GM23248 (cell line): ENCODE data around the gene HMGXB3.
"Not testable (repeated sequence)": the region's sequence is repeated elsewhere in the genome, so short reads cannot be mapped to it uniquely, and the experiment has no call there.

Source experiments
- EZH2 ChIP-seq: fragments of 200-600 bp; sonication (generic); IDR thresholded peaks from 2 replicates; pipeline ENCODE4 v1.6.1; 2018; ENCODE audit warnings: antibody characterized with exemption, mild to moderate bottlenecking; ENCODE audit not compliant: insufficient read depth, poor library complexity, severe bottlenecking
- EZH2phosphoT487 ChIP-seq: fragments of 200-600 bp; sonication (generic); IDR thresholded peaks from 2 replicates; pipeline ENCODE4 v1.6.1; 2018; ENCODE audit warnings: antibody characterized with exemption, moderate library complexity, mild to moderate bottlenecking, low read depth; ENCODE audit not compliant: insufficient read depth

DNA sequence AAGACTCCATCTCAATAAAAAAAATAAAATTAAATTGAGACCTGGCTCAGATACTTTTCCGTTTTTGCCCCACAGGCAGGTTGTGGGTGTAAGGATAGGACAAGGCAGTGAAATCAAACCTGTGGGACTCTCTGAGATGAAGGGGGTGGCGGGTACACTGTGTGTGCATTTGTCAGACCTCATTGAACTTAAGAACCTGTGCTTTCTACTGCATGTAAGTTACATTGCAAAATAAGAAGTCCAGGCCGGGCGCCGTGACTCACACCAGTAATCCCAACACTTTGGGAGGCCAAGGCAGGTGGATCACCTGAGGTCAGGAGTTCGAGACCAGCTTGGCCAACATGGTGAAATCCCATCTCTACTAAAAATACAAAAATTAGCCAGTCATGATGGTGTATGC, 84.2 kb downstream of the HMGXB3 start:
- not testable (repeated sequence) for TF ChIP-seq EZH2, EZH2phosphoT487
